Stimulated activated CD8-positive, alpha-beta memory T cell treated with anti-CD3 and anti-CD28 coated beads, Interleukin-7, amount 100 ng/mL, for 1 hour (primary cell): ENCODE results near the gene IFITM5.
"Not testable (repeated sequence)": the region's sequence is repeated elsewhere in the genome, so short reads cannot be mapped to it uniquely, and the experiment has no call there.

Source experiments
- DNase-seq, 2 donors: peaks; one replicate each; pipeline ENCODE4 v3.0.0-alpha.2; 2020; ENCODE audit warnings: low read depth in 2 of 2

Gene IFITM5

DNA sequence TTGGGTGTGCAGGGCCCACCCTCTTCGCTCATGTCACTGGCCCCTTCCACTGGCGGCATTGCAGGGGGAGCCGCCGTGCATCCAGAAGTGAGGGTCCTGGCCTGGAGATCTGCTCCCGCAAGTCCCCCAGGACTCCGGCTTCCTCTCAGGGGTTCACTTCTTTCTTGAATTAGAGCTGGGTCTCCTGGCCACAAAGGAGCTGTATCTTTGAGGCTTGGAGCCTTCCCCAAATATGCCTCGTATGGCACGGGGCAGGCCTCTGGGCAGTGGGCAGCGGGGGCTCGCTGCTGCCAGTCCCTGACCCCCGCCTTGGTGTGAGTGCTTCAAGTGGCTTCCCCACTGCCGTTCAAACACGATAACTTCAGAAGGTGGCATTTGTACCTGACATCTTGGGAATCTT, 28.7 kb upstream of the IFITM5 start:
- DNase-seq: no peak

DNA sequence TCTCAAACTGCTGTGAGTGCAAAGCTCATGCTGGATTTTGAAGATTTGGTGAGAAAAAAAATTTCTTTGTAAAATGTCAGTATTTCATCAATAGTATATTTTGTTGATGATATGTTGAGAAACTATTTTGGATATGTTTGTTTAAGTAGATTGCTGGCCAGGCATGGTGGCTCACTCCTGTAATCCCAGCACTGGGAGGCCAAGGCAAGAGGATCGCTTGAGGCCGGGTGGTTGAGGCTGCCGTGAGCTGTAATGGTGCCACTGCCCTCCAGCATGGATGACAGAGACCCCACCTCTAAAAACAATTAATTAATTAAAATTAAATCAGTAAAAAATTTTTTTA, 28.2 kb upstream of the IFITM5 start:
- DNase-seq: no peak

DNA sequence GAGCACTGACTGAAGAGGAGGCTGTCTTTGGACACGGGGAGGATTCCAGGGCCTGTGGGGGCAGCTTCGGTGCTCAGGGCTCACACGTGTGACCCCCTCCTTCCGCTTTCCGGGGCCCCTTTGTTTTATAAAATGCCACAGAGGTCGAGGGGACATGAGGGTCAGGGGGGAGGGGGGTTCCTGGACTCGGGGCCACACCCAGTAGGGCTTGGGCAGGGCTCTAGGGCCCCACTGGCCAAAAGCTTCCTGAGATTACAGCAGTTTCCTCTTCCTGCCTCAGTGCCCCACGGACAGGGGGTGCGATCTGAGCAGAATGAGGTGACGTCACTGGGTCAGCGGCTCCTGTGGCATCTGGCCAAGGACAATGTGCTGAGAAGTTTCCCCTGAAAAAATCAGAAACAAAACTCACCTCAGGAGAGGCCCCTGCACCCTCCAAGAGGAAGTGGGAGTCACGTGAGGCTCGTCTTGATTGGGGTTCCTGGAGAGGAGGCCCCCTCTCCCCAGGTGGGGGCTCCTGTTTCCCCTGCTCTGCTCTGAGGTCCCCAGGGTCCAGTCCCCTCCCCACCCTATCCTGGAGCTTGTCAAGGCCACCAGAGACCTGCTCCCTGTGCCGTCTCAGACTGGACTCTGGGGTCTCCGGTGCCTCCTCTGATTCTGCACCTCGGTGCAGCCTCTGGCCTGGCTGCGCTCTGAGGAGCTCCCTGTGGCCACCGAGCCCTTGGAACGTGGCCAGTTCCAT, 27.7 kb upstream of the IFITM5 start:
- DNase-seq: no peak

DNA sequence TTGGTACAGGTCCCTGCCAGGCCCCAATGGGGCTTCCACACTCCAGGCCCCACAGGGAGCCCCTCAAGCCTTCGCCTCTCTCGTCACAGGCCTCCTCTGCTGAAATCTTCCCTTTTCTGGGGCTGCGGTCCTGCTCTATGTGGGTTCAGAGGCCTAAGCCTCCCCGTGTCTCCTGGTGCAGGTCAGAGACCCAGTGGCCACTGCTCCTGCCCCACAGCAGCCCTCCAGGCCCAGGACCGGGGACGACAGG, 27.2 kb upstream of the IFITM5 start:
- DNase-seq: no peak

DNA sequence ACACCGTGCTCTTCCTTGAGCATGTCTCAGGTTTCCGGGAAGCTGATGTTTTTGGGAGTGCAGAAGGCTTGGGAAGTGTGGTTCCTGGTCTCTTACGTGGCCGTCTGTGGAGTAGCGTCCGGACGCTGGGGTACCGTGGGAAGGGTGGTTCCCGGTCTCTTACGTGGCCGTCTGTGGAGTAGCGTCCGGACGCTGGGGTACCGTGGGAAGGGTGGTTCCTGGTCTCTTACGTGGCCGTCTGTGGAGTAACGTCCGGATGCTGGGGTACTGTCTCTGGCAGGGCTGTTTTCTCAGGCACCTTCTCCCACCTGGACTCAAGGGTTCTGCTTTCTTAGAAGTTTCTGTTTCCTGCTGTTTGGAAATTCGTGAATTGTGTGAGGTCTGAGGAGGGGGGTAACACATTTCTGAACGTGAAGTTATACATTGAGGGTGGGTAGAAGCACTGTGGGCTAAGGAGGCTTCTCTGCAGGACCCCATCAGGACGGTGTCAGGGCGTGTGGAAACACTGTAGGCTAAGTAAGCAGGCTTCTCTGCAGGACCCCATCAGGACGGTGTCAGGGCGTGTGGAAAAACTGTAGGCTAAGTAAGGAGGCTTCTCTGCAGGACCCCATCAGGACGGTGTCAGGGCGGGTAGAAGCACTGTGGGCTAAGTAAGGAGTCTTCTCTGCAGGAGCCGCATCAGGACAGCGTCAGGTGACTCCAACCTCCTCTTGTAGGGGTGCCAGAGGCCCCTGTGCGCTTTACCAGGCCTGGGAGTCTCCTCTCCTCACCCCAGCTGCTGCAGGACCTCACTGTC, 26.7 kb upstream of the IFITM5 start:
- DNase-seq: no peak

DNA sequence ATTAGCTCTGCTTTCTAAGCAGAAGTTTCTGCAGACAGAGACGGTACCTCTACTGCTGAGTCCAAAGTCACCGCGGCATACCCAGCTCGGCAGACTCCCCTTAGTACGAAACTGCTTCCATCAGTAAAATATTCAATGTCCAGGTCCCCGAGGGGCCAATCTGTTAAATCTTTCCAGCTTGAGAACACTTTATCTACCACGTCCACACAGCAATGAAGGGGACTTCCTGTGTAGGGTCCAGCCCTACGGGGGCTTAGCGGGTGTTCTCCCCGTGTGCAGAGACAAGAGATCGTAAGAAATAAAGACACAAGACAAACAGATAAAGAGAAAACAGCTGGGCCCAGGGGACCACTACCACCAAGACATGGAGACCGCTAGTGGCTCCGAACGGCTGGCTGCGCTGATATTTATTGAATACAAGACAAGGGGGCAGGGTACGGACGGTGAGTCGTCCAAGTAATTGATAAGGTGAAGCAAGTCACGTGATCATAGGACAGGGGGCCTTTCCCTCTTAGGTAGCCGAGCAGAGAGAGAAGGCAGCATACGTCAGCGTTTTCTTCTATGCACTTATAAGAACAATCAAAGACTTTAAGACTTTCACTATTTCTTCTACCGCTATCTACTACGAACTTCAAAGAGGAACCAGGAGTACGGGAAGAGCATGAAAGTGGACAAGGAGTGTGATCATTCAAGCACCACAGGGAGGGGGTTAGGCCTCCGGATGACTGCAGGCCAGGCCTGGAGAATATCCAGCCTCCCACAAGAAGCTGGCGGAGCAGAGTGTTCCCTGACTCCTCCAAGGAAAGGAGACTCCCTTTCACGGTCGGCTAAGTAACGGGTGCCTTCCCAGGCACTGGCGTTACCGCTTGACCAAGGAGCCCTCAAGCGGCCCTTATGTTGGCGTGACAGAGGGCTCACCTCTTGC, 25.5 kb upstream of the IFITM5 start:
- not testable (repeated sequence) for DNase-seq

DNA sequence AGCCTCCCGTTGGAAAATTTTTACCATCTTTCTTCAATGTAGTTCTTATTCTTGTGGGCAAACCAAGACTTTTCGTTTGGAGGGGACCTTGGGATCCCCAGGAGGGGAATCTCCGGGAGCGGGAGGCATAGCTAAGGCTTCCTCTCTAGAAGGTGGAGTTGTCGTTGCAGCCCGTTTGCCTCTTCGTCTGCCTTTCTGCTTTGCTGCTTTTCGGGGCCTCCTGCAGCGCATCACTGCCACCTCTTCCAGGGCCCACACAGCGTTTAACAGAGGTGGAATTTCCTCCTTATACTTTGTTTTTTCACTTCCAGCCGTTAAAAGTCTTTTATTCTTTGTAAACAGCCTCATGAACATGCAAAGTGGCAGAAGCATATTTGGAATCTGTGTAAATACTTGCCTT, 24.8 kb upstream of the IFITM5 start:
- DNase-seq: no peak

DNA sequence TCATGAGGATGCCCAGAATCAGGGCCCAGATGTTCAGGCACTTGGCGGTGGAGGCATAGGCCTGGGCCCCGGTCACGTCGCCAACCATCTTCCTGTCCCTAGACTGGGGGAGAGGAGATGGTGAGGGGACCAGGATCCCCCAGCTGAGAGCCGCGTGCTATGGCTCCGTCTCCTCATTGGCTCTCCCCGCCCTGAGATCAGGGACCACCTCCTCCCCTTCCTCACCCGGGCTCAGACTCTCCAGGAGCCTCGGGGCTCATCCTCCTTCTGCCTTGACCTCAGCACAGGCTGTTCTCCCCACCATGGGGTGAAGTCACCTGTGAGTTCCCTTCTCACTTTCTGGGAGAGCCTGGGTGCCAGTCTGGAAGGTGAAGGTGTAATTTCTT, 20.6 kb upstream of the IFITM5 start:
- not testable (repeated sequence) for DNase-seq

DNA sequence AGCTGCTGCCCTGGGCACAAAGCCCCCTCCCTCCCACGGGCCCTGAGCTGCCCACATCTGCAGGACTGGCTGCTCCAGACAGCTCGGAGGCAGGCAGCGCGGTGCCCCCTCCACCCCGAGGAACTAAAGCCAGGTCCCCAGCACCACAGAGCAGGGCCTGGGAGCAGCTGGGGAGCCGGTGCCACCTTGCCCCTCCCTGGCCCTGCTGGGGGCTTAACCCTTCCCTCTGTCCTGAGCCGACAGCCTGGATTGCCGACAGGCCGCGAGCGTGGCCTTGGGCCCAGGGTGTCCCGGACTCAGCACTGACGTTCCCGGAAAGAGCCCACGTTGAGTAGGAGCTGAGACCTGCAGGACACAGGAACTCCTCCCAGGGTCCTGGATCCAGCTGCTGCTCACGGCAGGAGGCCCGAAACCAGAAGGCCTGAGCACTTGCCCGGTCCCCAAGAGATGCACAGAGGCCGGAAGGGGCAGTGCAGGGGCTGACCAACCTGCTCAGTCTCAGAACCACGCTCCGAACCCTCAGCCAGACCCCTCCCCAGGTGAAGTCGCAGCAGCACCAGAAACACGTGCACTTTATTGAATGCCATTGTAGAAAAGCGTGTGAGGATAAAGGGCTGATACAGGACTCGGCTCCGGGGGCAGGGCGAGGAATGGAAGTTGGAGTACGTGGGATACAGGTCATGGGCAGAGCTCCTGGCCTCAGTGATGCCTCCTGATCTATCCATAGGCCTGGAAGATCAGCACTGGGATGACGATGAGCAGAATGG, 20.0 kb upstream of the IFITM5 start:
- DNase-seq: not testable (repeated sequence)

DNA sequence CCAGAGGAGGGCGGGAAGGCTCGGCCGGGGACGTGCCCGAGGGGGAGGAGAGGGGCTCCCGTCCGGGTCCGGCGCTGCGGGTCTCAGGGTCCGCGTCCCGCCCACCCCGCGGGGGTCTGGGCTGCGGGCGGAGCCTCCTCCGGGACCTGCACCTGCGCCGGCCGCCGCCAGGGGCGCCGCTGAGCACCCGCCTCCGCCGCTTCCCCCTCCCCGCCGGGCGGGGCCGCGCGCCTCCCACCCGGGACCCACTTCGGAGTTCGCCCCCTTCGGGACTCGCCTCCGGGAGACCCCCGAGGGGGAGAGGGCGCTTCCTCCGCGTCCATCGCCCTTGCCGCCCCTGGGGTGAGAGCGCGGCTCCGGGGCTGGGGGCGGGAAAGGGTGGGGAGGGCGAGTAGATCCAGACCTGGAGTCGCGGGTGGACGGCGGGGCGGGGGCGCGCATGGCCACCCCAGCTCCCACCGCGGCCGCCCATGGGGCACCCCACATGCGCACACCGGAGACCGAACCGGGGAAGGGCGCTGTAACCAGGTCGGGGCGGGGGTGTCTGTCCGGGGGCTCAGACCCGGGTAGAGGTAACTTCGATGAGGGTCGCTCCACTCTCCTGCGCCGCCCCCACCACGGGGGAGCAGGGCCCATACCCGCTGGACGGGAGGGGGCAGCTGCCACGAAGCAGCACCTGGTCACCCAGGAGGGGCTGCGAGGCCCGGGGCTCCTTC, 19.2 kb upstream of the IFITM5 start:
- DNase-seq: not testable (repeated sequence)

DNA sequence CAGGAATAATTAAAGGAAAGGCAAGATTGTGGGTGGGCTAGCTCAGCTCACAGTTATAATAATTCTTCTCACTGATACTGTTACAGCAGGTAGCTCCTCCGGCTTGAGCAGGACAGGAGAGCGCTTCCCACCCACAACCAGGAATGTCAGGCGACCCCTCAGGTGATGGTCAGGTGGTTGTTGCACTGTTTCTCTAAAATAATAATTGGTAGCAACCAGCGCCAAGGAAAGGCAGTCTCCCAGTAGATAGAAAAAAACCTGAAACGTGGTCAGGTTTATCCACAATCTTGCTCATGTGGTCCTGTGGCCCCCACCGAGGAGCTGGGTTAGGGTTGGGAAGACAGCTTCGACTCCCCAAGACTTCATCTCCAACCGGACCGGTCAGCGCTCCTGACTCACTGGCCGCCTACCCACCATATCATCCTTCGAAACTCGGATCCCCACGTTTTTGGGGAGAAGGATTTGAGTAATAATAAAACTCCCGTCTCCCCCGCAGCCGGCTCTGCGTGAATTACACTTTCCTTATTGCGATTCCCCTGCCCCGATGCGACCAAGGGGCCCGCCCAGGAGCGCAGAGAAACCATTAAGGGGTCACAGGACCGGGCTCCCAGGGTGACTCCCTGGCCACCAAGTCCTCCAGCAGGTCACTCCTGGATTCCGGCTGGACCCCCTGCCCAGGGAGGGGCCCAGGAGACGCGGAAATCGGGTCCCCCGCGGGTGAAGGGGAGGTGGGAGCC, 18.5 kb upstream of the IFITM5 start:
- not testable (repeated sequence) for DNase-seq

DNA sequence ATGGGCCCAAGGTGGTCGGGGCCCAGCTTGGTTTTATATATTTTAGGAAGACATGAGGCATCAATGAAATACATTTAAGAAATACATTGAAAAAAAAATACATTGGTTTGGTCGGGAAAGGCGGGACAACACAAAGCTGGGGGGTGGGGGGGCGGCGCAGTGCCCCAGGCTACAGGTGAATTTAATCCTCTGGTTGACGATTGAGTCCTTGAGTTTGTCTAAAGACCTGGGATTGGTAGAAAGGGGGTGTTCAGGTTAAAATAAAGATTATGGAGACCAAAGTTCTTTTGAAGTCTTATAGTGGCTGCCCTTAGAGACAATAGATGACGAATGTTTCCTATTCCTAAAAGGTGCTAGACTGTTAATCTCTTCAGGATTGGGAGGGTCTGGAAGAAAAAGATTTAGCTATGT, 17.6 kb upstream of the IFITM5 start:
- DNase-seq: no peak

DNA sequence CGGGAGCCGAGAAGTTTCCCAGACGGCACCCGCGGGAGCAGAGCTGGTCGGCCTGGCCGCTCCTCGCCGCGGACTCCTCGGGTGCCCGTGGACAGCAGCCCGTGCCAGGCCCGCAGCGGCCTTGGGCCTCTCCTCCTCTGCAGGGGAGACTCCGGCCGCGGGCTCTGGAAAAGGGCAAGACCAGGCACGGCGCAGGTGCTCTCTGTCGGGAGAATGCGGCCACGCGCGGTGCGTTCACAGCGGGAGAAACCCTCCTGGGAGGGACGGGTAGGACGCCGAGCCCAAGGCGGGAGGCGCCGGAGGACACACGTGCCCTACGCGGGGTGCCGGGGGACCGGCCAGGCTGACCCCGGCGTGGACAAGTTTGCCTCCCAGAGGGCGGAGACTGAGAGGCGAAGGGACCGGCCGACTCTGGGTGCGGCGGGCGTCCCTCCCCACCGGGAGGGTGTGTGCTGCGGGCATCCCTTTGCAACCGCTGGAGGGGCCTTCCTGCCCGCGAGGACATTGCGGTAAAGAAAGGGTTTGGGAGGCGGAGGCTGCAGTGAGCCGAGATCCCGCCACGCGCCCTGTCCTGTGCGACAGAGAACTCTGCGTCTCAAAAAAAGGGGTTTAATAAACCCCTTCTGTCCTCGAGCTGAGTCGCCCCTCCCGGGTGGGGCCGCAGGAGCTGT, 16.8 kb upstream of the IFITM5 start:
- no peak for DNase-seq

DNA sequence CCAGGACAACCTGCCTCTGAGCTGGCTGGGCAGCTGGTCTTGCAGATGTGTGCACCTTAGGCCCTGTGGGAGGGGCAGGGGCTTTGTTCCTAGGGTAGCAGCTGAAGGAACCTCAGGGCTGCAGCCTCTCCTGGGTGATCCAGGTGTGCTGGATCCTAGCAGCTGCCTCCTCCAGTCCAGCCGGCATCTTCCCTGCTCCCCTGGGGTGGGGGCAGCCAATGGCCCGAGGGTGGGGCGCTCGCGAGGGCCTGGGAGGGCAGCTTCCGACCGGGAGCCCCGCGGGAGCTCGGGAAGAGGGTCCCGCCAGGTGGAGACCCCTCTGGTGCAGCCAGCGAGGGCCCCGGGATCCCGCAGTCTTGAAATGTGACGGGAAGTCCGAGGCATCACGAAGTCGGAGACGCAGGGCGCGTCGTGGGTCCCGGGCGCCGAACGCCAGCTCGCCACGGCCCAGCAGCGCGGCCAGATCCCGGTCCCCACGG, 16.2 kb upstream of the IFITM5 start:
- DNase-seq: no peak

DNA sequence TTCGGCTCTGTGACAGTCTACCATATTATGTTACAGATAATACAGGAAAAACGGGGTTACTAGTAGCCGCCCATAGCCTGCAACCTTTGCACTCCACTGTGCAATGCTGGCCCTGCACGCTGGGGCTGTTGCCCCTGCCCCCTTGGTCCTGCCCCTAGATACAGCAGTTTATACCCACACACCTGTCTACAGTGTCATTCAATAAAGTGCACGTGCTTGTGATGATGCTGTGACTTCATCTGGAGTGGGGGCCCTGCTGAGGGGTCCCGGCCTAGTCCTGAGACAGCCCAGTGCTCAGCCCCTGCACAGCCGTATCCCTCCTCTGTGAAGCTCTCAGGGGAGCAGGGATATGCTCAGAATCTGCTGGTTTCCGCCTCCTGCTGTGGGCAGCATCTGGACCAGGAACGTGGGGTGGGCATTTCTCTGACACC, 15.7 kb upstream of the IFITM5 start:
- DNase-seq: no peak

DNA sequence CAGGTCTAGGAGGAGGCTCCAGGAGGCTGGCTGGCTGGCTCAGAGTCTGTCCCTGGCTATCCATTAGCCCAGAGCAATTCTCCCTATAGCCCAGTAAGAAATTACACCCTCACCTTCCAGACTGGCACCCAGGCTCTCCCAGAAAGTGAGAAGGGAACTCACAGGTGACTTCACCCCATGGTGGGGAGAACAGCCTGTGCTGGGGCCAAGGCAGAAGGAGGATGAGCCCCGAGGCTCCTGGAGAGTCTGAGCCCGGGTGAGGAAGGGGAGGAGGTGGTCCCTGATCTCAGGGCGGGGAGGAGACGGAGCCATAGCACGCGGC, 15.2 kb upstream of the IFITM5 start:
- not testable (repeated sequence) for DNase-seq

DNA sequence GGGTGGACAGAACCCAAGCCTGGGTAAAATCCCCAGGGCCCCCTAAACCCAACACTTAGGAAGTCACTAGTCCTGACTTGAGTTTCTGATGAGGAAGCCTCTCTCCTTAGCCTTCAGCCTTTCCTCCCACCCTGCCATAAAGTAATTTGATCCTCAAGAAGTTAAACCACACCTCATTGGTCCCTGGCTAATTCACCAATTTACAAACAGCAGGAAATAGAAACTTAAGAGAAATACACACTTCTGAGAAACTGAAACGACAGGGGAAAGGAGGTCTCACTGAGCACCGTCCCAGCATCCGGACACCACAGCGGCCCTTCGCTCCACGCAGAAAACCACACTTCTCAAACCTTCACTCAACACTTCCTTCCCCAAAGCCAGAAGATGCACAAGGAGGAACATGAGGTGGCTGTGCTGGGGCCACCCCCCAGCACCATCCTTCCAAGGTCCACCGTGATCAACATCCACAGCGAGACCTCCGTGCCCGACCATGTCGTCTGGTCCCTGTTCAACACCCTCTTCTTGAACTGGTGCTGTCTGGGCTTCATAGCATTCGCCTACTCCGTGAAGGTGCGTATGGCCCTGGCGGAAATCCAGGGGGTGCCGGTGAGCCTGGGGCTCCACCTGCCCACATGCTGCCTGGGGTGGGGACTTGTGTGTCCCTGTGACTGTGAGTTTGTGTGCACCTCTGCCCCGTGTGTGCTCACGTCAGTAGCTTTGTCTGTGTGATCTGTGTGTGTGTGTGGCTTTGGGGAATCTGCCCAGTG, 14.6 kb upstream of the IFITM5 start, which contains the start of gene IFITM1:
TSS of gene IFITM1 (plus strand) at position 254 of the 767 bp plus-strand sequence. CDS start at position 385, 131 bp downstream.
- DNase-seq: peak in 1 of 2 donors; percentile 34

DNA sequence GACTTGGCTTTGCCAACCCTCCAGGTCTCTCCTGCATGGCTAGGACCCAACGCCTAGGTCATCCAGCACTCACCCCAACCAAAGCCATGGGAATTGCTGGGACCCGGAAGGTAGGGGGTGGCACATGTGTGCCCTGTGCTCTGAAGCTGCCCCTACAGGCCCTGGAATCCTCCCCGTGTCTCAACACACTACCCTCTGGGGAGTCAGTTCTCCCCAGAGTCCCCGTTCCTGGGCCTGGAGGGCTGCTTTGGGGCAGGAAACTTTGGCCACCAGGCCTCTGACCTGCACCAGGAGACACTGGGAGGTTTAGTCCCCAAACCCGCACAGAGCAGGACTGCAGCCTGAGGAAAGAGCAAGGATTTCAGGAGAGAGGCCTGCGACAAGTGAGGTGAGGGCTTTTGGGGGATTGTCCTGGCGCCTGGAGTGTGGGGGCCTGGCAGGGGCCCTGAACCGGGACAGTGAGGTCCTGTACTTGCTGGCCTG, 14.0 kb upstream of the IFITM5 start:
- no peak for DNase-seq
